Body of pancreas (tissue), 4 donors: ENCODE results near the gene NDUFS8. TPM values are rescaled to one million over a fixed set of nuclear protein-coding genes. Genes with fewer than 3 reads are reported as not detected.

Experiments
- ATAC-seq: fragments of 150-250 bp; one replicate; pipeline ENCODE4 v1.9.1; 2016
- DNase-seq, 4 donors: peaks; one replicate each; pipeline ENCODE4 v3.0.0-alpha.2; 2019
- H3K27ac ChIP-seq, 4 donors: fragments of 200-600 bp; sonication (generic); 1 replicate in 3 of 4; 2 replicates in 1 of 4; pipeline versions ENCODE4 v1.5.1 to v1.6.1; 2016 to 2019; ENCODE audit warnings: mild to moderate bottlenecking in 1 of 4, mixed read lengths in 1 of 4, moderate library complexity in 1 of 4
- H3K27me3 ChIP-seq, 2 donors: fragments of 200-600 bp; sonication (generic); one replicate each; pipeline ENCODE4 v1.6.0; 2016; ENCODE audit warnings: mild to moderate bottlenecking in 1 of 2
- H3K36me3 ChIP-seq, 2 donors: fragments of 200-600 bp; sonication (generic); replicated peaks in 1 of 2; 2 replicates each; pipeline ENCODE4 v1.5.1; 2016; ENCODE audit warnings: low read depth in 2 of 2; ENCODE audit not compliant: insufficient read depth in 1 of 2
- H3K4me1 ChIP-seq: fragments of 200-600 bp; sonication (generic); one replicate; pipeline ENCODE4 v1.6.0; 2016
- H3K4me3 ChIP-seq, 2 donors: fragments of 200-600 bp; sonication (generic); 1 replicate in 1 of 2; 2 replicates in 1 of 2; pipeline ENCODE4 v1.5.1; 2016 to 2019
- H3K9me3 ChIP-seq, 3 donors: fragments of 200-600 bp; sonication (generic); 1 replicate in 2 of 3; 2 replicates in 1 of 3; pipeline ENCODE4 v1.5.1; 2016
- POLR2A ChIP-seq, 3 donors: fragments of 450-650 bp; IDR thresholded peaks; one replicate each; pipeline ENCODE4 v1.6.1; 2016; ENCODE audit warnings: antibody characterized with exemption in 3 of 3, mild to moderate bottlenecking in 2 of 3
- WGBS, 2 donors: methylation state at CpG; one replicate each; pipeline ENCODE4 v1.1.5; 2017; 5-methylcytosine and 5-hydroxymethylcytosine counted together
- intact Hi-C: fragments of 100-400 bp; cut with DNase I; formaldehyde crosslinking; loops from one replicate; pipeline ENCODE4 v1.15.1; 2023
- total RNA-seq, 2 donors: library from RNA; depleted of rRNA; stranded (reverse); fragments of >200 nt; gene quantifications; one replicate each; pipeline ENCODE4 v1.1.0, GENCODE V29; 2016
- TF ChIP-seq, protein P1 (sequence below), 7 experiments: fragments of 450-650 bp in 4 of 7; fragments of 200-600 bp in 3 of 7; sonication (generic) in 3 of 7; IDR thresholded peaks; one replicate each; pipeline ENCODE4 v1.5.1; 2016 to 2019; ENCODE audit warnings: antibody characterized with exemption in 7 of 7

The NDUFS8 gene
- total RNA-seq, 2 donors from 2014 or later, result 108 to 109 TPM

DNA sequence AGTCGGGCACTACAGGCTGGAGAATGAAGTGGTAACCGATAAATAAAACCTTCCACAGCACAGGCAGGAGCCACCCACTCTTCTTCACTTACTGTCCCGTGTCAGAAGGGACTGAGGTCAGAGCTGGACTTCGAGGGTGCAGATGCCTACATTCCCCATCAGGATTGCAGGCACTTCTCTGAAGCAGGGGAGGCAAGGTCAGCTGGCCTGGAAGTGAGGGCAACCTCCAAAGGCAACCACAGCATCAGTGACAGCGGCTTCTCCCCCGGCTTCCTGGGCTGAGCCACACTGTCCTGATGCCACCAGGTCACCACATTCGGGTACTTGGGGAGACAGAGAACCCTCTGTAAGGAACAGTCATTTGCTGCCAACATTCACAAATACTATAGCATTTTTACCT, 31.0 kb downstream of the NDUFS8 start:
- no peak for ATAC-seq
- Histone ChIP-seq H3K27me3 (no peaks in the 10 kb centered on the region), H3K27ac (no peak overlapping the region), H3K36me3 (peaks cover 0 to 48% of the 10 kb centered on the region in 2 donors), H3K4me1 (no peaks in the 10 kb centered on the region), H3K4me3 (no peak overlapping the region), H3K9me3 (no peaks in the 10 kb centered on the region)
- intact Hi-C loops, result no loop called here
- no peak for TF ChIP-seq POLR2A (IDR thresholded peaks at IDR 0.05)
- TF ChIP-seq, protein P1, sequence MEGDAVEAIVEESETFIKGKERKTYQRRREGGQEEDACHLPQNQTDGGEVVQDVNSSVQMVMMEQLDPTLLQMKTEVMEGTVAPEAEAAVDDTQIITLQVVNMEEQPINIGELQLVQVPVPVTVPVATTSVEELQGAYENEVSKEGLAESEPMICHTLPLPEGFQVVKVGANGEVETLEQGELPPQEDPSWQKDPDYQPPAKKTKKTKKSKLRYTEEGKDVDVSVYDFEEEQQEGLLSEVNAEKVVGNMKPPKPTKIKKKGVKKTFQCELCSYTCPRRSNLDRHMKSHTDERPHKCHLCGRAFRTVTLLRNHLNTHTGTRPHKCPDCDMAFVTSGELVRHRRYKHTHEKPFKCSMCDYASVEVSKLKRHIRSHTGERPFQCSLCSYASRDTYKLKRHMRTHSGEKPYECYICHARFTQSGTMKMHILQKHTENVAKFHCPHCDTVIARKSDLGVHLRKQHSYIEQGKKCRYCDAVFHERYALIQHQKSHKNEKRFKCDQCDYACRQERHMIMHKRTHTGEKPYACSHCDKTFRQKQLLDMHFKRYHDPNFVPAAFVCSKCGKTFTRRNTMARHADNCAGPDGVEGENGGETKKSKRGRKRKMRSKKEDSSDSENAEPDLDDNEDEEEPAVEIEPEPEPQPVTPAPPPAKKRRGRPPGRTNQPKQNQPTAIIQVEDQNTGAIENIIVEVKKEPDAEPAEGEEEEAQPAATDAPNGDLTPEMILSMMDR (IDR thresholded peaks at IDR 0.05), result no peak
- 93% methylated on average over 7 of the region's 7 CpGs for WGBS, 2 donors
- no peak for DNase-seq

DNA sequence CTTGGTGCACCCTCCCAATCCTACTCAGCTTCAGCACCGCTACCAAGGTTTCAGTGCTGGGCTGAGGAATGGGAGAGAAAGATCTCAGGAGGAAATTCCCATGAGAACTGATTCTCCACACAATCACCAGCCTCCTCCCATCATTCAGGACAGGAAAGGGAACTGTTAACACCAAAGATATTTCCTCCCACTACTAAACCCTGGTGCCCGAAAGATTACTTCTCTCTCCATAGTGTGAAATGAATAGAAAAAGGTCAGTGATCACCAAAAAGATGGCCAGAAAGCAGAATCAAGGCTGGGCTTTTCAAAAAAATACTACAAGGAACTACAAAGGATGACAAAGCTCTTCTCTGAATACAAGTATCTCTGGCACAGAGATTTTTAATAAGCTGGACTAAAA, 34.4 kb downstream of the NDUFS8 start:
- ATAC-seq (no peak), DNase-seq (no peak)
- Histone ChIP-seq H3K4me3 (no peak overlapping the region), H3K27ac (no peak overlapping the region), H3K36me3 (peaks cover 0 to 71% of the 10 kb centered on the region in 2 donors), H3K9me3 (no peaks in the 10 kb centered on the region), H3K27me3 (no peaks in the 10 kb centered on the region), H3K4me1 (no peaks in the 10 kb centered on the region)
- WGBS, 2 donors, result 83 to 91% methylated on average over 2 of the region's 2 CpGs
- no peak for TF ChIP-seq POLR2A (IDR thresholded peaks at IDR 0.05)
- TF ChIP-seq, protein P1 (IDR thresholded peaks at IDR 0.05), result no peak
- intact Hi-C loops, result no loop called here

DNA sequence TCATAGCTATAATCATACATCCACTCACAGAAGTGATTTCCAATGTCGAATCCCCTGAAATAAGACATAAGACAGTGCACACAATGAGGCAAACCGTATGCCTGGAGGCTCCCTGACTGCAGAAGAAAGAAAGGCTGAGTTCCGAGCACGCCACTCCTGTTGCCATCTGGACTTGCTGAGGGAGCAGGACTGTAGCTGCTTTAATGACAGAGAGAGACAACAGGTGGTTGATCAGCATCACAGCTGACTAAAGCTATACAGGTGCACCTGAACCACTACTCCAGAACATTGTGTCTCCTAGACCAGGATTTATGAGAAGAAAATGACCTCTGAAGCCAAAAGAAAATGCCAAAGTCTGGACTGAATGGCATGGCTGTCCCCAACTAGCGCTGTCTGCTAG, 35.4 kb downstream of the NDUFS8 start:
- H3K36me3 ChIP-seq, result peaks cover 0 to 65% of the 10 kb centered on the region in 2 donors
- ATAC-seq, result no peak
- no peak overlapping the region for H3K27ac ChIP-seq
- 79 to 87% methylated on average over 5 of the region's 5 CpGs for WGBS, 2 donors
- intact Hi-C loops, result no loop called here
- no peak for TF ChIP-seq POLR2A (IDR thresholded peaks at IDR 0.05)
- TF ChIP-seq, protein P1 (IDR thresholded peaks at IDR 0.05), result no peak
- DNase-seq, result no peak
- H3K27me3 ChIP-seq, result no peaks in the 10 kb centered on the region
- H3K9me3 ChIP-seq, result no peaks in the 10 kb centered on the region
- H3K4me3 ChIP-seq, result no peak overlapping the region
- H3K4me1 ChIP-seq, result no peaks in the 10 kb centered on the region

DNA sequence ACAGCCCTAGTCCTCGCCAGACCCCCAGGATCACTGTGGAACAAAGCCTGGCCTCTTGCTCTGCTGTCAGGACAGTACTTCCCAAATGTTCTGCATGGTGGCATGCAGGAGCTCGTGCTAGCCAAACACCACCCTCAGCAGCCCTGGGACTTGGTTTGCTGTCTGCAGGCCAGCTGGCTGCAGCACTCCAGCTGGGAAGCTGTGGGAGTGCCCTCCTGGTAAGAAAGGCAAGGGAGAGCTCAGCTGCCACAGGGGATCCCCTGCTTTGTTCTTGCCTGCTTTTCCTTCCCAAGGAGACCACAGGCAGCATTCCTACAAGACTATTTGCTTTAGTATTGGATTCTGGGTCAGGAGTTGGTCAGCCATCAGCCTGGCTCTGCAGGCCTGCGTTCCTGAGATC, 36.3 kb downstream of the NDUFS8 start:
- TF ChIP-seq POLR2A (IDR thresholded peaks at IDR 0.05), result no peak
- TF ChIP-seq, protein P1 (IDR thresholded peaks at IDR 0.05), result no peak
- H3K27me3 ChIP-seq, result no peaks in the 10 kb centered on the region
- intact Hi-C loops, result no loop called here
- DNase-seq, result no peak
- H3K36me3 ChIP-seq, result peaks cover 0 to 62% of the 10 kb centered on the region in 2 donors
- WGBS, 2 donors, result 84 to 94% methylated on average over 3 of the region's 3 CpGs
- no peaks in the 10 kb centered on the region for H3K4me1 ChIP-seq
- no peak overlapping the region for H3K27ac ChIP-seq
- H3K4me3 ChIP-seq, result no peak overlapping the region
- ATAC-seq, result no peak
- H3K9me3 ChIP-seq, result no peaks in the 10 kb centered on the region

DNA sequence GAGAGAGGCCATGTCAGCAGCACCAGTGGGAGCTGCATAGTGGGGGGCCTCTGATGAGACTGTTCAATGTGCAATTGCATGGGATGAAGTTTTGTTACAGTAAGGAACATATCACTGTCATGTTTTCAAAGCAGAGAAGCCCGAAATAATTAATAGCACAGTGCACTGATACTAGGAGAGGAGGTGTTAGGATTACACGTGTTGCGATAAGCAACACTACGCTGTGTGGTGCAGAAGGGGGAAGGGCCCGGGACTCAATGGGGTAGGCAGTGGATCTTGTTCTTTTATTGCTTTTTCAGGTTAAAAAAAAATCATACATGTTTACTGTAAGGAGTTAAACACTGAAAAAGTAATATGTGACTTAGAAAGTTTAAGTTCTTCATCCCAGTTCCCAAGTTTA, 37.5 kb downstream of the NDUFS8 start:
- DNase-seq, result no peak
- no peak overlapping the region for H3K27ac ChIP-seq

More for the DNA sequence above, 37.5 kb downstream of the NDUFS8 start:
- Histone ChIP-seq H3K4me1 (no peaks in the 10 kb centered on the region), H3K36me3 (peaks cover 0 to 58% of the 10 kb centered on the region in 2 donors), H3K9me3 (no peaks in the 10 kb centered on the region), H3K27me3 (no peaks in the 10 kb centered on the region), H3K4me3 (no peak overlapping the region)
- no peak for TF ChIP-seq POLR2A (IDR thresholded peaks at IDR 0.05)
- TF ChIP-seq, protein P1 (IDR thresholded peaks at IDR 0.05), result no peak
- no peak for ATAC-seq
- intact Hi-C loops, result no loop called here
- 90 to 92% methylated on average over 5 of the region's 5 CpGs for WGBS, 2 donors
